ENCODE data around the gene ANKRD27.

The ANKRD27 gene

DNA sequence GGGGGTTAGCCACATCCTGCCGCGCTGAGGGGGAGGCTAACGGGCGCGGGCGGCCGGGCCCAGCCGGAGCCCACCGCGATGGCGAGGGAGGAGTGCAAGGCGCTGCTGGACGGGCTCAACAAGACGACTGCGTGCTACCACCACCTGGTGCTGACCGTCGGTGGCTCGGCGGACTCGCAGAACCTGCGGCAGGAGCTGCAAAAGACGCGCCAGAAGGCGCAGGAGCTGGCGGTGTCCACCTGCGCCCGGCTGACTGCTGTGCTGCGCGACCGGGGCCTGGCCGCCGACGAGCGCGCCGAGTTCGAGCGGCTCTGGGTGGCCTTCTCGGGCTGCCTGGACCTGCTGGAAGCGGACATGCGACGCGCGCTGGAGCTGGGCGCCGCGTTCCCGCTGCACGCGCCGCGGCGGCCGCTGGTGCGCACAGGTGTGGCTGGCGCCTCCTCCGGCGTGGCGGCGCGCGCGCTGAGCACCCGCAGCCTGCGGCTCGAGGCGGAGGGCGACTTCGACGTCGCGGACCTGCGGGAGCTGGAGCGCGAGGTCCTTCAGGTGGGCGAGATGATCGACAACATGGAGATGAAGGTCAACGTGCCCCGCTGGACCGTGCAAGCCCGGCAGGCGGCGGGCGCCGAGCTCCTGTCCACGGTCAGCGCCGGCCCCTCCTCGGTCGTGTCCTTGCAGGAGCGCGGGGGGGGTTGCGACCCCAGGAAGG, 1.4 kb upstream of the ANKRD27 start:
- H3K79me2 ChIP-seq (ENCODE audit: insufficient read depth, low read length) = peaks cover 35% of the 10 kb centered on the region
- ATAC-seq (ENCODE audit: insufficient read depth, low read depth) (no peak), DNase-seq (no peak)
- H3K9ac ChIP-seq (ENCODE audit: low read depth, low read length) = peak overlapping the region; percentile 79; the same call in 1 of the 2 replicates
- peak overlapping the region; percentile 55 to 98; a peak in 3 of 4 replicates for H3K4me3 ChIP-seq (ENCODE audit: low read depth in 1 of 2, low read length in 2 of 2)
- peak overlapping the region; percentile 84 for H3K4me2 ChIP-seq (ENCODE audit: insufficient read depth, low read length)
- peaks cover 31% of the 10 kb centered on the region for H4K20me1 ChIP-seq (ENCODE audit: insufficient read depth, low read length)
- H3K36me3 ChIP-seq (ENCODE audit: insufficient read depth, low read length) = peaks cover 5% of the 10 kb centered on the region; the same call in 1 of the 2 replicates
- H3K9me3 ChIP-seq (ENCODE audit: insufficient read depth, low read length, severe bottlenecking) = no peaks in the 10 kb centered on the region
- peak overlapping the region; percentile 83 for H2AFZ ChIP-seq (ENCODE audit: low read depth, low read length)
- H3K27ac ChIP-seq (ENCODE audit: low read length) = no peak overlapping the region
- H3K4me1 ChIP-seq (ENCODE audit: insufficient read depth, low read length) = peaks cover 32% of the 10 kb centered on the region
- H3K27me3 ChIP-seq (ENCODE audit: insufficient read depth, low read length, poor library complexity) = no peaks in the 10 kb centered on the region
- TF ChIP-seq, protein P1, sequence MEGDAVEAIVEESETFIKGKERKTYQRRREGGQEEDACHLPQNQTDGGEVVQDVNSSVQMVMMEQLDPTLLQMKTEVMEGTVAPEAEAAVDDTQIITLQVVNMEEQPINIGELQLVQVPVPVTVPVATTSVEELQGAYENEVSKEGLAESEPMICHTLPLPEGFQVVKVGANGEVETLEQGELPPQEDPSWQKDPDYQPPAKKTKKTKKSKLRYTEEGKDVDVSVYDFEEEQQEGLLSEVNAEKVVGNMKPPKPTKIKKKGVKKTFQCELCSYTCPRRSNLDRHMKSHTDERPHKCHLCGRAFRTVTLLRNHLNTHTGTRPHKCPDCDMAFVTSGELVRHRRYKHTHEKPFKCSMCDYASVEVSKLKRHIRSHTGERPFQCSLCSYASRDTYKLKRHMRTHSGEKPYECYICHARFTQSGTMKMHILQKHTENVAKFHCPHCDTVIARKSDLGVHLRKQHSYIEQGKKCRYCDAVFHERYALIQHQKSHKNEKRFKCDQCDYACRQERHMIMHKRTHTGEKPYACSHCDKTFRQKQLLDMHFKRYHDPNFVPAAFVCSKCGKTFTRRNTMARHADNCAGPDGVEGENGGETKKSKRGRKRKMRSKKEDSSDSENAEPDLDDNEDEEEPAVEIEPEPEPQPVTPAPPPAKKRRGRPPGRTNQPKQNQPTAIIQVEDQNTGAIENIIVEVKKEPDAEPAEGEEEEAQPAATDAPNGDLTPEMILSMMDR (IDR thresholded peaks at IDR 0.05; ENCODE audit: borderline replicate concordance, extremely low read depth, low read length, poor library complexity, severe bottlenecking) = no peak
- no peak for TF ChIP-seq EZH2 (IDR thresholded peaks at IDR 0.05; ENCODE audit: borderline replicate concordance, low read depth, low read length, severe bottlenecking)

DNA sequence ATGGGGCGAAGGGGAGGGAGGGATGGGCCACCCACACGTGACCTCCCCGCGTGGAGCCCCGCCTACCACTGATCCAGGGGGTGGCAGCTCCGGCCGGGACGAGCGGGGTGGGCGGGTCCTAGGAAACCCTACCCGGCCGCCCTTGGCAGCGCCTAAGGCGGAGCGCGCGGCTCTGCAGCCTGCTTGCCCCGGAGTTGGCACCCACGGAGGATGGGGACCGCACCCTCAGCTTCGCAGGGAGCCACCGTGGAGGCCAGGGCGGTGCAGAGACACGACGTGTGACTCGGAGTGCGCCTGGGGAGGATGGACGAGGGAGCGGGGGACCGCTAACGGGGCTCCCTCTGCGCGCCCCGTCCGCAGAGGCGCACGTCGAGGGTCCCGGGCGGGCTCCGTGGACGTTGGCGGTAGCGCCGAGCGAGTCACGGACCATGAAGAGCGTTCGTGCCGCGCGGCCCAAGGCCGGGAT, 773 bp upstream of the ANKRD27 start, which contains the start of gene RGS9BP:
Gene RGS9BP, plus strand, starts transcription at position 129 of the 466 bp plus-strand sequence. CDS start 416 bp downstream, outside the sequence.
- Histone ChIP-seq H3K79me2 (ENCODE audit: insufficient read depth, low read length) (peaks cover 40% of the 10 kb centered on the region), H3K9me3 (ENCODE audit: insufficient read depth, low read length, severe bottlenecking) (no peaks in the 10 kb centered on the region), H3K4me1 (ENCODE audit: insufficient read depth, low read length) (peaks cover 32% of the 10 kb centered on the region), H3K36me3 (ENCODE audit: insufficient read depth, low read length) (peaks cover 7% of the 10 kb centered on the region), H3K4me2 (ENCODE audit: insufficient read depth, low read length) (peak within 1 kb of the TSS; percentile 84), H3K4me3 (ENCODE audit: low read depth in 1 of 2, low read length in 2 of 2) (peak within 1 kb of the TSS; percentile 90 to 98), H3K27ac (ENCODE audit: low read length) (peak within 1 kb of the TSS; percentile 72), H2AFZ (ENCODE audit: low read depth, low read length) (peak within 1 kb of the TSS; percentile 89), H3K9ac (ENCODE audit: low read depth, low read length) (peak within 1 kb of the TSS; percentile 79), H3K27me3 (ENCODE audit: insufficient read depth, low read length, poor library complexity) (no peaks in the 10 kb centered on the region), H4K20me1 (ENCODE audit: insufficient read depth, low read length) (peaks cover 37% of the 10 kb centered on the region)
- peak; percentile 70 for ATAC-seq (ENCODE audit: insufficient read depth, low read depth)
- DNase-seq = peak; percentile 81
- TF ChIP-seq, protein P1 (IDR thresholded peaks at IDR 0.05; ENCODE audit: borderline replicate concordance, extremely low read depth, low read length, poor library complexity, severe bottlenecking) = no peak
- no peak for TF ChIP-seq EZH2 (IDR thresholded peaks at IDR 0.05; ENCODE audit: borderline replicate concordance, low read depth, low read length, severe bottlenecking)

DNA sequence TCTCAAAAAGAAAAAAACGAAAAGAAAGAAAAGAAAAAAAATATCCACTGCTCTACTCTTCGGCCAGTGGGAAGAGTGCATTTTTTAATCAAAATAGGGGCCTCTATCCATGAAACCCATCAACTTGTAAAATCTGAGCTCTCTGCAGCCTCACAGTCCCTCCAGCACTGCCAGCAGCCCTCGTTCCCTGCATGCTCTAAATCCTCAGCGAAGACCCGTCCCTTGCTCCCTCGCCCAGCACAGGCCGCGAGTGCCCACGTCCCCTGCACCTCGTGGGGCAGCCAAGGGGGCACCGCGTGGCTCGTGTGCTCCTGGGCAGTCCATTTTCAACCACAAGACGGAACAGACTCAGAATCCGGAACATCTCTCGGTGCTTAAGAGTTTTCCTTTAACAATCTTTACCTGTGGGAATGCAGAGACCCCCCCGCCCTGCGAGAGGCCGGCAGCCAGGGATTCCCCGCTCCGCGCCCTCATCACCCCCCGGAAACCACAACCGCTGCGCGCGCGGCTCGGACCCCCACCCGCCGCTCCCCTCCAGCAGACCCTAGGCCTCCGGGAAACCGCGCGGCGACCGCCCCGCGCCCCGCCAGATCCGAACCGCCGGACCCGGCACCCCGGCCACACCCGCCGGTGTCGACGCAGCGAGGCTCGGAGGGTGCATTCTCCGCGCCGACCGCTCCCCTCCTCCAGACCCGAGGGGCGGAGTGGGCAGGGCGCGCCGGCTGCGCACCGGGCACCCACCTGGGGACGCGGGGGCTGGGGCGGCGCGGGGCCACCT, 638 bp downstream of the ANKRD27 start:
- no peak for TF ChIP-seq EZH2 (IDR thresholded peaks at IDR 0.05; ENCODE audit: borderline replicate concordance, low read depth, low read length, severe bottlenecking)
- TF ChIP-seq, protein P1 (IDR thresholded peaks at IDR 0.05; ENCODE audit: borderline replicate concordance, extremely low read depth, low read length, poor library complexity, severe bottlenecking) = no peak
- Histone ChIP-seq H3K36me3 (ENCODE audit: insufficient read depth, low read length) (peaks cover 11% of the 10 kb centered on the region), H3K27me3 (ENCODE audit: insufficient read depth, low read length, poor library complexity) (no peaks in the 10 kb centered on the region), H3K9me3 (ENCODE audit: insufficient read depth, low read length, severe bottlenecking) (no peaks in the 10 kb centered on the region), H4K20me1 (ENCODE audit: insufficient read depth, low read length) (peaks cover 48% of the 10 kb centered on the region), H3K79me2 (ENCODE audit: insufficient read depth, low read length) (peaks cover 54% of the 10 kb centered on the region), H3K4me1 (ENCODE audit: insufficient read depth, low read length) (peaks cover 32% of the 10 kb centered on the region), H3K9ac (ENCODE audit: low read depth, low read length) (peak overlapping the region; percentile 79), H3K27ac (ENCODE audit: low read length) (peak overlapping the region; percentile 72), H3K4me2 (ENCODE audit: insufficient read depth, low read length) (peak overlapping the region; percentile 84), H2AFZ (ENCODE audit: low read depth, low read length) (peak overlapping the region; percentile 89), H3K4me3 (ENCODE audit: low read depth in 1 of 2, low read length in 2 of 2) (peak overlapping the region; percentile 90 to 98)
- peak; percentile 53 for DNase-seq
- ATAC-seq (ENCODE audit: insufficient read depth, low read depth) = no peak; the same call in 2 of the 3 replicates

All from DND-41 (cell line).